Type B pancreatic cell (in vitro differentiated cells): ENCODE measurements around the gene POLH. TPM values are rescaled to one million over a fixed set of nuclear protein-coding genes. Genes with fewer than 3 reads are reported as not detected.

Source experiments
- DNase-seq: peaks from one replicate; pipeline ENCODE4 v3.0.0; 2021; ENCODE audit warnings: mixed read lengths; ENCODE audit not compliant: unreplicated experiment; ENCODE audit errors: extremely low spot score
- H3K27ac Mint-ChIP-seq: 2 replicates; pipeline ENCODE4 v1.8.0; 2021; ENCODE audit warnings: mild to moderate bottlenecking, mixed read lengths
- H3K27me3 Mint-ChIP-seq: 2 replicates; pipeline ENCODE4 v1.8.0; 2021; ENCODE audit warnings: mixed read lengths
- H3K36me3 Mint-ChIP-seq: 2 replicates; pipeline ENCODE4 v1.8.0; 2021; ENCODE audit warnings: mixed read lengths
- H3K4me1 Mint-ChIP-seq: one replicate; pipeline ENCODE4 v1.8.0; 2021; ENCODE audit warnings: mixed read lengths; ENCODE audit not compliant: unreplicated experiment
- H3K4me3 Mint-ChIP-seq: 2 replicates; pipeline ENCODE4 v1.8.0; 2021; ENCODE audit warnings: mild to moderate bottlenecking, mixed read lengths
- H3K9me3 Mint-ChIP-seq: 2 replicates; pipeline ENCODE4 v1.8.0; 2021; ENCODE audit warnings: mixed read lengths
- total RNA-seq: library from RNA; stranded (reverse); gene quantifications from 2 replicates; pipeline ENCODE4 v1.2.1, GENCODE V29; 2021; ENCODE audit warnings: low replicate concordance
- TF ChIP-seq, protein P1 (sequence below): fragments of 200-600 bp; sonication (generic); conservative IDR thresholded peaks from 2 replicates; pipeline ENCODE4 v1.5.0; 2021; ENCODE audit warnings: antibody characterized with exemption, mild to moderate bottlenecking

POLH gene
- total RNA-seq, 1 donor from 2014 or later: 33.2 TPM

DNA sequence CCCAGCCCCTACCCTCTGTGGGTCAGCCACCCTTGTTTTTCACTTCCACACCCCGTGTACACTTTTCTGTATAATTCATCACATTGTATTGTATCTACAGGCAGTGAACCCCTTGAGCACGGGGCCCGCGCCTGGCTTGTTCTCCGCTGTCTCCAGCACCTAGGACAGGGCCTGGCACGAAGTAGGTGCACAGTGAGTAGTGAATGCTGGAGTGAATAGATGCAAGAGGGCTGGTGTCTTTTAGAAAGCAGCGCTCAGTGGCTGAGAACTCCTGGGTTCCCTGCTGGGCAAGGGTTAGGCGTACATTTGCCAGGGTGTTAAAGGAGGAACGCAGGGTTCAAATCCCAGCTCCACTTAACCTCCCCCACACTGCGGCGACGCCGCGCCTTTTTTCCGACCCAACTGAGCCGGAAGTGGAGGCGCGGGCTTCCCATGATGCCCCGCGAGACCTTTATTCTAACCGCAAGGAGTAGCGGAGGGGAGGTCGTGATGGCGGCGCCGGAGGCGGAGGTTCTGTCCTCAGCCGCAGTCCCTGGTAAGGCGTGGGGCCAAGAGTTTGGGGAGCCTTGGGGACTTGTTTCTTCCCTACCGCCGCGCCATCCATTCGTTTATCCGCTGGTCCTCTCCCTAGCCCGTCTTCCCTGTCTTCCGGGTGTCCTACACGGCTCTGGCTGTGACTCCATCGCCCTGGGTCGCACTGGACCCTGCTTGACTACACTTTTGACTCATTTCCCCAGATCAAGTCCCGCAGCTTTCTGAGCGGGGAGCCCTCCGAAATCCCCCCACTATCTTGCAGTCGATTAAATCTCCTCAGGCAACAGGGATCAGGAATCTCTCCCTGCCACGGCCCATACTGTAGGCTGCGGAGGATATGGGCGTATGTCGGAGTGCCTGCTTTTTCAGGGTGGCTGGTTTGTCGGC is 59.7 kb downstream of the POLH start, which contains the start of gene MAD2L1BP:
Gene MAD2L1BP, plus strand, starts transcription at position 454 of the 921 bp plus-strand sequence. Its CDS starts 36 bp downstream, at position 490.
- peak; percentile 85 for DNase-seq
- TF ChIP-seq, protein P1, sequence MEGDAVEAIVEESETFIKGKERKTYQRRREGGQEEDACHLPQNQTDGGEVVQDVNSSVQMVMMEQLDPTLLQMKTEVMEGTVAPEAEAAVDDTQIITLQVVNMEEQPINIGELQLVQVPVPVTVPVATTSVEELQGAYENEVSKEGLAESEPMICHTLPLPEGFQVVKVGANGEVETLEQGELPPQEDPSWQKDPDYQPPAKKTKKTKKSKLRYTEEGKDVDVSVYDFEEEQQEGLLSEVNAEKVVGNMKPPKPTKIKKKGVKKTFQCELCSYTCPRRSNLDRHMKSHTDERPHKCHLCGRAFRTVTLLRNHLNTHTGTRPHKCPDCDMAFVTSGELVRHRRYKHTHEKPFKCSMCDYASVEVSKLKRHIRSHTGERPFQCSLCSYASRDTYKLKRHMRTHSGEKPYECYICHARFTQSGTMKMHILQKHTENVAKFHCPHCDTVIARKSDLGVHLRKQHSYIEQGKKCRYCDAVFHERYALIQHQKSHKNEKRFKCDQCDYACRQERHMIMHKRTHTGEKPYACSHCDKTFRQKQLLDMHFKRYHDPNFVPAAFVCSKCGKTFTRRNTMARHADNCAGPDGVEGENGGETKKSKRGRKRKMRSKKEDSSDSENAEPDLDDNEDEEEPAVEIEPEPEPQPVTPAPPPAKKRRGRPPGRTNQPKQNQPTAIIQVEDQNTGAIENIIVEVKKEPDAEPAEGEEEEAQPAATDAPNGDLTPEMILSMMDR: no peak
- Mint-ChIP-seq H3K9me3 (no peaks in the 10 kb centered on the region), H3K27ac (peak within 1 kb of the TSS; percentile 92), H3K27me3 (no peaks in the 10 kb centered on the region), H3K36me3 (peaks cover 13% of the 10 kb centered on the region), H3K4me3 (peak within 1 kb of the TSS; percentile 100), H3K4me1 (peaks cover 42% of the 10 kb centered on the region)

DNA sequence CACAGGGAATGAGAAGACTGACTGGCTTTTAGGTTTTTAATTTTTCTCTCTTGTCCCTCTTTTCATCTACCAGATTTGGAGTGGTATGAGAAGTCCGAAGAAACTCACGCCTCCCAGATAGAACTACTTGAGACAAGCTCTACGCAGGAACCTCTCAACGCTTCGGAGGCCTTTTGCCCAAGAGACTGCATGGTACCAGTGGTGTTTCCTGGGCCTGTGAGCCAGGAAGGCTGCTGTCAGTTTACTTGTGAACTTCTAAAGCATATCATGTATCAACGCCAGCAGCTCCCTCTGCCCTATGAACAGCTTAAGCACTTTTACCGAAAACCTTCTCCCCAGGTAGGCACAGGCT is 60.3 kb downstream of the POLH start:
- H3K4me1 Mint-ChIP-seq: peaks cover 42% of the 10 kb centered on the region
- no peaks in the 10 kb centered on the region for H3K9me3 Mint-ChIP-seq
- H3K27me3 Mint-ChIP-seq: no peaks in the 10 kb centered on the region
- TF ChIP-seq, protein P1: no peak
- H3K4me3 Mint-ChIP-seq: peak overlapping the region; percentile 100
- peak overlapping the region; percentile 92 for H3K27ac Mint-ChIP-seq
- H3K36me3 Mint-ChIP-seq: peaks cover 14% of the 10 kb centered on the region
- DNase-seq: no peak

- Mint-ChIP-seq H3K9me3 (no peaks in the 10 kb centered on the region), H3K4me1 (peaks cover 47% of the 10 kb centered on the region), H3K27me3 (no peaks in the 10 kb centered on the region), H3K4me3 (peak overlapping the region; percentile 41), H3K27ac (no peak overlapping the region), H3K36me3 (peaks cover 26% of the 10 kb centered on the region)
- TF ChIP-seq, protein P1: no peak
- DNase-seq: no peak
Measured at GRCh38 chr6:43639984-43640800, 64.2 kb downstream of the POLH start.

DNA sequence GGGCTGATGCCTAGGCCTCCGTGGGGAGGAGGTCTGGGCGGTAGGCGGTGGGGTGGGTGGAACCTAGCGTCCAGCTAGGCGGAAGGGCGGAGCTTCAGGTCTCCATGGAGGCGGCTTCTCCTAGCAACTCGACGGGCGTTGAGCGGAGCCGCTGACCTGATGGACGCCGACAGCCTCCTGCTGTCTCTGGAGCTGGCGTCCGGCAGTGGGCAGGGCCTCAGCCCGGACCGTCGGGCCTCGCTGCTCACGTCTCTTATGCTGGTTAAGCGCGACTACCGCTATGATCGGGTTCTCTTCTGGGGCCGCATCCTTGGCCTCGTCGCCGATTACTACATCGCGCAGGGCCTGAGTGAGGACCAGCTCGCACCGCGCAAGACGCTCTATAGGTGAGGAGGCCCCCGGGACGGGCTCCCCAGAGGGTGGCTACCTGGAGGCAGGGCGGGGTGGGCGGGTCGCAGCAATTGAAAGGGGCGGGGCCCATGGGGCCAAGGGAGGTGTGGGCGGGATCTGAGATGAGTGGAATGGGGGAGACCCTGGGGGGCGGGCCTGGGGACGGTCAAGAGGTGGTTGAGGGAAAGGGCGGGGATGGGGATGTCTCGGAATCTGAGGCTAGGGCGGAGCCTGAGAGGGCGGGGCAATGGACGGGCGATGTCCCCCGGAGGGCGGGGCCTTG is 69.1 kb downstream of the POLH start, which contains the start of gene RSPH9:
Gene RSPH9, plus strand, starts transcription at position 97 of the 673 bp plus-strand sequence. Its CDS starts 63 bp downstream, at position 160.
- H3K36me3 Mint-ChIP-seq: peaks cover 18% of the 10 kb centered on the region
- no peak within 1 kb of the TSS for H3K27ac Mint-ChIP-seq
- TF ChIP-seq, protein P1: no peak
- peak; percentile 79 for DNase-seq
- peaks cover 25% of the 10 kb centered on the region for H3K4me1 Mint-ChIP-seq
- no peaks in the 10 kb centered on the region for H3K9me3 Mint-ChIP-seq
- H3K27me3 Mint-ChIP-seq: peaks cover 3% of the 10 kb centered on the region
- peak within 1 kb of the TSS; percentile 87 for H3K4me3 Mint-ChIP-seq

DNA sequence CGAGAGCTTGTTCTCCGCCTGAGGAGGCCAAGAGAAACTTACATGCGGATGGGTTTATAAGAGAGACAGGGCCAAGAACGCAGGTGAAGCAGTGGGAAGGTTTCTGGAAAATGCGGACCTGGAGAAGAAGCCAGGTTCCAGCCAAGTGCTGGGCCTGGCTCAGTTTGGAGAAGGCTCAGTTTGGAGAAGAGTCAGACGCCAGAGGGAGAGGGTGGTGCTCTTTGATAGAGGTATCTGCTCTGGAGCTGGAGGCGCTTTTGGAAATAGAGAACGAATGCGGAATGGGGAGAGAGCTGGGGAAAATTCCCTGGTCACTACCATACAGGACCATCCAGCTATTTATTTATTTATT is 69.6 kb downstream of the POLH start:
- H3K9me3 Mint-ChIP-seq: no peaks in the 10 kb centered on the region
- no peak overlapping the region for H3K27ac Mint-ChIP-seq
- H3K4me3 Mint-ChIP-seq: peak overlapping the region; percentile 87
- TF ChIP-seq, protein P1: no peak
- peaks cover 20% of the 10 kb centered on the region for H3K4me1 Mint-ChIP-seq
- no peak for DNase-seq
- H3K27me3 Mint-ChIP-seq: peaks cover 3% of the 10 kb centered on the region
- H3K36me3 Mint-ChIP-seq: peaks cover 13% of the 10 kb centered on the region
